ENCODE data around the gene TTC38. TPM values are rescaled to one million over a fixed set of nuclear protein-coding genes. Genes with fewer than 3 reads are reported as not detected.

TTC38 gene
- total RNA-seq, 2 experiments from 2014 or later: 5.2 to 5.8 TPM

DNA sequence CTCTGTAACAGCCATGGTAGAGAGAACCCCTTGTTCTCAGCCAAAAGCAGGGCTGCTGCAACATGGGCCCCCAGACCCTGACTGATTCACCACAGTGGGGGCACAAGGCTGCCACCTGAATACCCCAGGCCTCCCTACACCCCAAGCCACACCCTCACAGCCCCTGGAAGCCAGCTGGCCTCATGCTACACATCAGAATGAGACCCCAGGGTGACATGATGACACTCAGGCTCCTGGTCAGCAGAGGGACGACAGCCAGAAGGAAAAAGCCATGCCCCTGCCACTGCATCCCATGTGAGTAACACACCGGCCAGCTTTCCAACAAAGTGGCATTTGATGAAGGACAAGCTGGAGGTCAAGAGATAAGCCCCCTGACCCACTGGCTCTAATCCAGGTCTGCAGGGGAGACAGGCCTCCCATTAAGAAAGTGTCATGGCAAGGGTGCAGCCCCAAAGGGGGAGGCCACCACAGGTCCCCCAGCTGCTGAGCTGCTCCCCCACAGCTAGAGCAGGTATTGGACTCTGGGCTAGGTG, 20.3 kb upstream of the TTC38 start:
- peaks cover 18% of the 10 kb centered on the region for H3K4me1 Mint-ChIP-seq
- peaks cover 5% of the 10 kb centered on the region for H3K9me3 Mint-ChIP-seq (ENCODE audit: low read depth)
- no peak overlapping the region for H3K27ac Mint-ChIP-seq
- H3K36me3 Mint-ChIP-seq (ENCODE audit: low read depth): peaks cover 1% of the 10 kb centered on the region
- H3K4me3 Mint-ChIP-seq: no peak overlapping the region
- POLR2A ChIA-PET: interaction anchor here (0.9 kb wide), 1 partner anchor 99 kb away, joined by 4 read pairs; no protein-coding TSS in a partner anchor
- no peaks in the 10 kb centered on the region for H3K27me3 Mint-ChIP-seq
- ATAC-seq (no peak), DNase-seq (no peak)
- intact Hi-C loops (cut with DNase I, micrococcal nuclease): no loop called here
- CTCF ChIA-PET: interaction anchor here (0.6 to 1.3 kb wide), 2 partner anchors 20 to 126 kb away, joined by 3 read pairs; partner anchors contain the start of gene TTC38

DNA sequence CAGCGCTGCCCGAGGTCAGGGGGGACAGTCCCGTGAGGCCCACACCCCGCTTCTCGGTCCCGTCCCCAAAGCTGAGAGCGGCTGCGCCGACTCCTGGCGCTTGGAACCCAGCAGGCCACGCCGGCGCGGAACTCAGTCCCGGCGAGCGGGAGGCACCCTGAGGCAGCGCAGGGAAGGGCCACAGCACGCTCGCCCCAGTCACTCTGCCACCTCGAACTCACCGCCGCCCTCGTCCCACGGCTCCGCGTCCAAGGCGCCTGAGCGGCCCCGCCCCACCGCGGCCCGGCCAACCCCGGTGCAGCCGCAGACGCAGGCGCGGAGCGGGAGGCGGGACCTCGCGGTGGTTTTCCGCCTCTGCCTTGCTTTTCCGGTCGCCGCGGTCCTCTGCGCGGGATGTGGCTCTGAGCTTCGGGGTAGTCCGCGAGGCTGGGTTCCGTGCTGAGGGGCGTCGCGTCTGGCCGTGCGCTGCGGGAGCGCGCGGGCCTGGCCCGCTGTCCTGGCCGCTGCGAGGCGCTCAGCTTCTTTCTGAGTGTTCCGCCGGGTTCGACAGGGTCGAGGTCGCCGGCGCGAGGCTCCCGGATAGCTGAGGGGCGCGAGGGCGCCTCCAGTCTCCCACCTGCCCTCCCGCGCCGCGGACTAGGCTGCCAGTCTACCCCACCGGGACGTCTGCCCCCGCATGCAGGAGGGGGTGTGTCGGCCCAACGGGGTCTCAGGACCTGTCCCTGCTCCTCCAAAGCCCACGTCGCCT, 17.6 kb upstream of the TTC38 start, which contains the start of gene CDPF1:
Gene CDPF1 (minus strand): TSS at position 259 of the 748 bp plus-strand sequence. CDS start 2,009 bp downstream, outside the sequence.
- ChIA-PET CTCF (interaction anchor here (0.6 to 2.1 kb wide), 7 partner anchors 40 to 531 kb away, joined by 3 to 7 read pairs (median 3); no protein-coding TSS in a partner anchor), POLR2A (interaction anchor here (0.6 to 1.6 kb wide), 2 partner anchors 46 to 489 kb away, joined by 3 to 7 read pairs; partner anchors contain the start of gene GTSE1)
- H3K27me3 Mint-ChIP-seq: no peaks in the 10 kb centered on the region
- ATAC-seq (peak; percentile 92), DNase-seq (peak; percentile 96)
- H3K4me3 Mint-ChIP-seq: peak within 1 kb of the TSS; percentile 79
- peaks cover 25% of the 10 kb centered on the region for H3K4me1 Mint-ChIP-seq
- peaks cover 4% of the 10 kb centered on the region for H3K36me3 Mint-ChIP-seq (ENCODE audit: low read depth)
- peaks cover 9% of the 10 kb centered on the region for H3K9me3 Mint-ChIP-seq (ENCODE audit: low read depth)
- intact Hi-C loops (cut with DNase I, micrococcal nuclease): loop anchor here (1.0 to 5.0 kb wide), 9 partner anchors 17 to 578 kb away; partner anchors contain the start of genes GTSE1 (in 2 of the 2), PPARA (in 2 of the 2), ATXN10 (in 1 of the 2) and TRMU (in 1 of the 2)
- H3K27ac Mint-ChIP-seq: peak within 1 kb of the TSS; percentile 80

DNA sequence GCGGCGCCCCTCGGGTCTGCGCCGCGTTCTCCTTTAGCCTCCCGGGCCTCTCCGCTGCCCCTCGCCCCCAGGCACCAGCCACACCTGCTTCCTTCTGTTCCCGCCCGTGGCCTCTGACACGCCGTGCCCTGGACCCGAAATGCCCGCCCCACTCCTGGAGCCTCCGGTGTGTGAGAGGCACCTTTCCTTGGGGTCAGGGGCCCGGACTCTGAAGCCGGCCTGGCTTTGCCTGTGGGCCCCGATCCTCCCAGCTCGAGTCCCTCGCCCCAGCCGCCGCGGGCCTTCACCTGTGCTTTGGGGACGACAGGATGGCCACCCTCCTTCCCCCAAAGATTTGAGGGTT, 17.1 kb upstream of the TTC38 start:
- no peaks in the 10 kb centered on the region for H3K27me3 Mint-ChIP-seq
- intact Hi-C loops (cut with DNase I, micrococcal nuclease): loop anchor here (1.0 to 5.0 kb wide), 9 partner anchors 17 to 578 kb away; partner anchors contain the start of genes GTSE1 (in 2 of the 2), PPARA (in 2 of the 2), ATXN10 (in 1 of the 2) and TRMU (in 1 of the 2)
- POLR2A ChIA-PET: interaction anchor here (0.6 to 1.6 kb wide), 2 partner anchors 45 to 488 kb away, joined by 3 to 7 read pairs; partner anchors contain the start of gene GTSE1
- CTCF ChIA-PET: interaction anchor here (0.6 to 2.1 kb wide), 6 partner anchors 40 to 519 kb away, joined by 3 to 7 read pairs (median 3); no protein-coding TSS in a partner anchor
- peaks cover 9% of the 10 kb centered on the region for H3K9me3 Mint-ChIP-seq (ENCODE audit: low read depth)
- H3K4me3 Mint-ChIP-seq: peak overlapping the region; percentile 79
- DNase-seq: peak; percentile 34
- peak overlapping the region; percentile 80 for H3K27ac Mint-ChIP-seq
- H3K4me1 Mint-ChIP-seq: peaks cover 25% of the 10 kb centered on the region
- peaks cover 4% of the 10 kb centered on the region for H3K36me3 Mint-ChIP-seq (ENCODE audit: low read depth)
- ATAC-seq: no peak

- intact Hi-C loops (cut with DNase I, micrococcal nuclease): loop anchor here (5.0 kb wide), 3 partner anchors 99 to 579 kb away; partner anchors contain the start of genes ATXN10 (in 1 of the 2) and PPARA (in 1 of the 2)
- ATAC-seq (no peak), DNase-seq (no peak)
- Mint-ChIP-seq H3K4me3 (peak overlapping the region; percentile 79), H3K36me3 (ENCODE audit: low read depth) (peaks cover 4% of the 10 kb centered on the region), H3K9me3 (ENCODE audit: low read depth) (peaks cover 9% of the 10 kb centered on the region), H3K27me3 (no peaks in the 10 kb centered on the region), H3K27ac (peak overlapping the region; percentile 80), H3K4me1 (peaks cover 25% of the 10 kb centered on the region)
- POLR2A ChIA-PET: interaction anchor here (1.6 kb wide), 1 partner anchor 45 kb away, joined by 7 read pairs; the partner anchor contains the start of gene GTSE1
- CTCF ChIA-PET: no interaction called here
These were observed 16.5 kb upstream of the TTC38 start for GRCh38 chr22:46251266-46251665.

GRCh38 chr22:46251816-46252380, 15.9 kb upstream of the TTC38 start:
- Mint-ChIP-seq H3K9me3 (ENCODE audit: low read depth) (peaks cover 9% of the 10 kb centered on the region), H3K36me3 (ENCODE audit: low read depth) (peaks cover 4% of the 10 kb centered on the region), H3K4me1 (peaks cover 25% of the 10 kb centered on the region), H3K27me3 (no peaks in the 10 kb centered on the region), H3K4me3 (peak overlapping the region; percentile 79), H3K27ac (peak overlapping the region; percentile 80)
- ChIA-PET CTCF (interaction anchor here (0.6 to 0.8 kb wide), 2 partner anchors 101 to 246 kb away, joined by 3 to 4 read pairs; no protein-coding TSS in a partner anchor), POLR2A (no interaction called here)
- intact Hi-C loops (cut with DNase I, micrococcal nuclease): loop anchor here (5.0 kb wide), 3 partner anchors 100 to 580 kb away; partner anchors contain the start of genes ATXN10 (in 1 of the 2) and PPARA (in 1 of the 2)
- no peak for DNase-seq
- no peak for ATAC-seq

- intact Hi-C loops (cut with DNase I, micrococcal nuclease): no loop called here
- H3K27me3 Mint-ChIP-seq: peaks cover 20% of the 10 kb centered on the region
- H3K27ac Mint-ChIP-seq: no peak overlapping the region
- peaks cover 15% of the 10 kb centered on the region for H3K4me1 Mint-ChIP-seq
- POLR2A ChIA-PET: no interaction called here
- peaks cover 4% of the 10 kb centered on the region for H3K36me3 Mint-ChIP-seq (ENCODE audit: low read depth)
- peaks cover 7% of the 10 kb centered on the region for H3K9me3 Mint-ChIP-seq (ENCODE audit: low read depth)
- ATAC-seq: no peak
- CTCF ChIA-PET: interaction anchor here (0.6 to 0.8 kb wide), 2 partner anchors 17 to 483 kb away, joined by 3 read pairs; no protein-coding TSS in a partner anchor
- DNase-seq: no peak
- H3K4me3 Mint-ChIP-seq: no peak overlapping the region
These were observed 11.3 kb upstream of the TTC38 start for GRCh38 chr22:46256358-46256958.

- Mint-ChIP-seq H3K27ac (no peak overlapping the region), H3K9me3 (ENCODE audit: low read depth) (peaks cover under 1% of the 10 kb centered on the region), H3K36me3 (ENCODE audit: low read depth) (no peaks in the 10 kb centered on the region), H3K27me3 (peaks cover 41% of the 10 kb centered on the region), H3K4me1 (peaks cover 6% of the 10 kb centered on the region), H3K4me3 (no peak overlapping the region)
- DNase-seq (no peak), ATAC-seq (no peak)
- intact Hi-C loops (cut with DNase I, micrococcal nuclease): no loop called here
- ChIA-PET POLR2A (no interaction called here), CTCF (no interaction called here)
These were observed 8.4 kb upstream of the TTC38 start for GRCh38 chr22:46259374-46259773.

DNA sequence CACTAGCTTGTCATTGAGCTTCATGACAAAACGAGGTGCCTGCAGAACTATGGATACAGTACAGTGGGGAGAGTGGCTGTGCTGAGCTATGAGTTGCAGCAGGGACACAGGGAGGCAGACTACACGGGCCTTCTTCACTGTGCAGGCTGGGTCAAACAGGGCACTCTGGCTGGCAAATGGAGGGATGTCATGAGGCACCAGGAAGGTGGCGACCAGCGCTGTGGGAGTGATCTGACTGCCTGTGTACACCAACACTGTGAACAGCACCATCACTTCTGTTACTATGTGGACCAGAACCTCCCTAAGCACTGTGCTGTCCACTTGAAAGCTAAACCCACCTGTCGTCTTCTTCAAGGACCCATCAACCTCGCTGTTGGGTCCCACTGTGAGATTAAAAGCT, 7.8 kb upstream of the TTC38 start:
- intact Hi-C loops (cut with DNase I, micrococcal nuclease): no loop called here
- Mint-ChIP-seq H3K4me1 (peaks cover 3% of the 10 kb centered on the region), H3K4me3 (no peak overlapping the region), H3K27ac (no peak overlapping the region), H3K36me3 (ENCODE audit: low read depth) (no peaks in the 10 kb centered on the region), H3K27me3 (peaks cover 45% of the 10 kb centered on the region), H3K9me3 (ENCODE audit: low read depth) (no peaks in the 10 kb centered on the region)
- DNase-seq: no peak
- ChIA-PET POLR2A (no interaction called here), CTCF (no interaction called here)
- no peak for ATAC-seq

- Mint-ChIP-seq H3K27me3 (peaks cover 64% of the 10 kb centered on the region), H3K27ac (no peak overlapping the region), H3K4me1 (peaks cover 8% of the 10 kb centered on the region), H3K4me3 (no peak overlapping the region), H3K36me3 (ENCODE audit: low read depth) (peaks cover 3% of the 10 kb centered on the region), H3K9me3 (ENCODE audit: low read depth) (no peaks in the 10 kb centered on the region)
- CTCF ChIA-PET: no interaction called here
- intact Hi-C loops (cut with DNase I, micrococcal nuclease): no loop called here
- DNase-seq (peak; percentile 72), ATAC-seq (peak; percentile 63)
- POLR2A ChIA-PET: no interaction called here
These were observed 5.2 kb upstream of the TTC38 start for GRCh38 chr22:46262449-46263215.

- H3K27ac Mint-ChIP-seq: no peak within 1 kb of the TSS
- CTCF ChIA-PET: no interaction called here
These were observed 4.6 kb upstream of the TTC38 start, which contains the start of gene PKDREJ for GRCh38 chr22:46263216-46263590. Gene PKDREJ (minus strand): TSS chr22:46263343. CDS start chr22:46263322, 21 bp downstream.

More at GRCh38 chr22:46263216-46263590, 4.6 kb upstream of the TTC38 start, which contains the start of gene PKDREJ:
- Mint-ChIP-seq H3K27me3 (peaks cover 64% of the 10 kb centered on the region), H3K4me1 (peaks cover 9% of the 10 kb centered on the region), H3K4me3 (no peak within 1 kb of the TSS), H3K36me3 (ENCODE audit: low read depth) (peaks cover 3% of the 10 kb centered on the region), H3K9me3 (ENCODE audit: low read depth) (no peaks in the 10 kb centered on the region)
- ATAC-seq (no peak), DNase-seq (no peak)
- POLR2A ChIA-PET: no interaction called here
- intact Hi-C loops (cut with DNase I, micrococcal nuclease): no loop called here
